HG03280 (cell line): ENCODE data around the gene PARP8.

ENCODE experiments used
- ATAC-seq: cut with Tn5 transposase; IDR thresholded peaks from one replicate; pipeline ENCODE4 v1.9.1; 2021; ENCODE audit warnings: mild to moderate bottlenecking, moderate library complexity; ENCODE audit not compliant: unreplicated experiment

PARP8 gene

GRCh38 chr5:50887889-50888633, 221.6 kb downstream of the PARP8 start:
- no peak for ATAC-seq

GRCh38 chr5:50888751-50889150, 222.3 kb downstream of the PARP8 start:
- no peak for ATAC-seq

- ATAC-seq, result no peak
These were observed 223.4 kb downstream of the PARP8 start for GRCh38 chr5:50889790-50890189.
